Caco-2 (cell line): ENCODE measurements around the gene LRP1-AS. TPM values are rescaled to one million over a fixed set of nuclear protein-coding genes. Genes with fewer than 3 reads are reported as not detected.

Experiments used
- BruUV-seq: library from RNA; stranded (reverse); fragments of 400-500 nt; replicated peaks from 2 replicates; lab custom pipeline; 2021; lab: Mats Ljungman, UMichigan
- CTCF ChIA-PET: fragments of 300-600 bp; sonication (Branson Sonifier 250); formaldehyde crosslinking; loops from one replicate; lab custom pipeline; 2022; ENCODE audit warnings: antibody characterized with exemption; lab: Charles Lee
- POLR2A ChIA-PET: fragments of 300-600 bp; sonication (Branson Sonifier 250); formaldehyde crosslinking; loops from one replicate; lab custom pipeline; 2022; ENCODE audit warnings: antibody characterized with exemption; lab: Charles Lee
- DNase-seq, 2 experiments: peaks; one replicate each; pipeline versions ENCODE4 v3.0.0 to v3.0.0-alpha.2; 2020 to 2022
- H3K27me3 ChIP-seq: replicated peaks from 2 replicates; pipeline ENCODE4 v1.6.0; 2011; ENCODE audit warnings: low read length; ENCODE audit not compliant: control insufficient read depth, insufficient read depth
- H3K36me3 ChIP-seq: 2 replicates; pipeline ENCODE4 v1.5.1; 2011; ENCODE audit warnings: low read length; ENCODE audit not compliant: control insufficient read depth, insufficient read depth
- H3K4me1 ChIP-seq: fragments of 250-450 bp; sonication (Bioruptor Pico); 2 replicates; pipeline ENCODE4 v1.5.1; 2020; ENCODE audit warnings: mild to moderate bottlenecking
- H3K4me3 ChIP-seq: 2 replicates; pipeline ENCODE4 v1.5.1; 2011; ENCODE audit warnings: low read depth, mild to moderate bottlenecking, control low read depth, low read length
- H3K9me3 ChIP-seq: fragments of 250-450 bp; sonication (Bioruptor Pico); 2 replicates; pipeline ENCODE4 v1.5.1; 2020; ENCODE audit warnings: mild to moderate bottlenecking, moderate library complexity
- H3K27ac Mint-ChIP-seq: one replicate; pipeline ENCODE4 v1.8.0; 2022; ENCODE audit warnings: mixed read lengths; ENCODE audit not compliant: unreplicated experiment
- H3K27me3 Mint-ChIP-seq: one replicate; pipeline ENCODE4 v1.8.0; 2022; ENCODE audit warnings: mixed read lengths; ENCODE audit not compliant: insufficient read depth, unreplicated experiment
- H3K36me3 Mint-ChIP-seq: one replicate; pipeline ENCODE4 v1.8.0; 2022; ENCODE audit warnings: mild to moderate bottlenecking, mixed read lengths; ENCODE audit not compliant: insufficient read depth, unreplicated experiment
- H3K4me1 Mint-ChIP-seq: one replicate; pipeline ENCODE4 v1.8.0; 2022; ENCODE audit warnings: low read depth, mixed read lengths; ENCODE audit not compliant: unreplicated experiment
- H3K4me3 Mint-ChIP-seq: one replicate; pipeline ENCODE4 v1.8.0; 2022; ENCODE audit warnings: mild to moderate bottlenecking, moderate library complexity, mixed read lengths; ENCODE audit not compliant: unreplicated experiment
- H3K9me3 Mint-ChIP-seq: one replicate; pipeline ENCODE4 v1.8.0; 2022; ENCODE audit warnings: mixed read lengths; ENCODE audit not compliant: unreplicated experiment
- CTCF ChIP-seq, 2 experiments: fragments of 200-600 bp in 1 of 2; IDR thresholded peaks; 1 replicate in 1 of 2; 2 replicates in 1 of 2; pipeline versions ENCODE4 v1.5.1 to v1.8.0; 2011 to 2022; ENCODE audit warnings: antibody characterized with exemption in 1 of 2, control low read depth in 1 of 2, inconsistent platforms in 1 of 2, low read depth in 1 of 2, low read length in 1 of 2, mild to moderate bottlenecking in 1 of 2, moderate library complexity in 1 of 2; ENCODE audit not compliant: insufficient read depth in 1 of 2, severe bottlenecking in 1 of 2, unreplicated experiment in 1 of 2
- intact Hi-C: fragments of 100-400 bp; cut with micrococcal nuclease; formaldehyde crosslinking; loops from one replicate; pipeline ENCODE4 v1.10.0; 2022; ENCODE audit not compliant: unreplicated experiment
- total RNA-seq: library from RNA; stranded (reverse); gene quantifications from 2 replicates; pipeline ENCODE4 v1.2.3, GENCODE V29; 2022

The LRP1-AS gene
- total RNA-seq, 1 experiment from 2014 or later: not detected

GRCh38 chr12:57151741-57152630 is 4.6 kb upstream of the LRP1-AS start:
- no peaks in the 10 kb centered on the region for H3K9me3 ChIP-seq
- peaks cover 4% of the 10 kb centered on the region for H3K36me3 ChIP-seq
- no peak overlapping the region for H3K27ac Mint-ChIP-seq
- no peaks in the 10 kb centered on the region for H3K27me3 Mint-ChIP-seq
- H3K4me3 ChIP-seq: no peak overlapping the region
- POLR2A ChIA-PET: no interaction called here
- peaks cover 43% of the 10 kb centered on the region for H3K4me1 Mint-ChIP-seq
- no peak for DNase-seq
- TF ChIP-seq CTCF (IDR thresholded peaks at IDR 0.05; ENCODE audit: insufficient read depth in 1 of 2, low read depth in 1 of 2, low read length in 1 of 2, severe bottlenecking in 1 of 2, unreplicated experiment in 1 of 2): no peak
- peaks cover 65% of the 10 kb centered on the region for H3K36me3 Mint-ChIP-seq
- H3K4me3 Mint-ChIP-seq: no peak overlapping the region
- CTCF ChIA-PET: no interaction called here
- BruUV-seq: no TSS peak
- no peaks in the 10 kb centered on the region for H3K27me3 ChIP-seq
- intact Hi-C loops: no loop called here
- H3K9me3 Mint-ChIP-seq: no peaks in the 10 kb centered on the region
- peaks cover 43% of the 10 kb centered on the region for H3K4me1 ChIP-seq

GRCh38 chr12:57150400-57151000 is 3.1 kb upstream of the LRP1-AS start:
- Mint-ChIP-seq H3K27me3 (no peaks in the 10 kb centered on the region), H3K9me3 (no peaks in the 10 kb centered on the region), H3K36me3 (peaks cover 58% of the 10 kb centered on the region), H3K27ac (peak overlapping the region; percentile 30), H3K4me3 (no peak overlapping the region), H3K4me1 (peaks cover 57% of the 10 kb centered on the region)
- ChIA-PET CTCF (interaction anchor here (0.5 to 2.6 kb wide), 3 partner anchors 22 to 1086 kb away, joined by 3 to 18 read pairs (median 3); partner anchors contain the start of gene LRP1), POLR2A (interaction anchor here (2.5 kb wide), 1 partner anchor 23 kb away, joined by 9 read pairs; the partner anchor contains the start of gene LRP1)
- Histone ChIP-seq H3K36me3 (peaks cover 1% of the 10 kb centered on the region; the same call in 1 of the 2 replicates), H3K4me1 (peaks cover 57% of the 10 kb centered on the region), H3K27me3 (no peaks in the 10 kb centered on the region), H3K4me3 (no peak overlapping the region), H3K9me3 (no peaks in the 10 kb centered on the region)
- intact Hi-C loops: no loop called here
- no peak for DNase-seq
- no peak for TF ChIP-seq CTCF (IDR thresholded peaks at IDR 0.05; ENCODE audit: insufficient read depth in 1 of 2, low read depth in 1 of 2, low read length in 1 of 2, severe bottlenecking in 1 of 2, unreplicated experiment in 1 of 2)
- no TSS peak for BruUV-seq

- ChIA-PET CTCF (interaction anchor here (1.7 to 2.6 kb wide), 2 partner anchors 21 to 37 kb away, joined by 4 to 18 read pairs; partner anchors contain the start of gene LRP1), POLR2A (interaction anchor here (0.6 to 2.5 kb wide), 2 partner anchors 21 to 131 kb away, joined by 7 to 9 read pairs; partner anchors contain the start of gene LRP1)
- Histone ChIP-seq H3K4me3 (no peak overlapping the region), H3K4me1 (peaks cover 49% of the 10 kb centered on the region), H3K27me3 (no peaks in the 10 kb centered on the region), H3K36me3 (peaks cover 3% of the 10 kb centered on the region; the same call in 1 of the 2 replicates), H3K9me3 (no peaks in the 10 kb centered on the region)
- Mint-ChIP-seq H3K9me3 (no peaks in the 10 kb centered on the region), H3K4me1 (peaks cover 53% of the 10 kb centered on the region), H3K27ac (peak overlapping the region; percentile 97), H3K36me3 (peaks cover 56% of the 10 kb centered on the region), H3K27me3 (no peaks in the 10 kb centered on the region), H3K4me3 (peak overlapping the region; percentile 17)
- no peak for DNase-seq
- intact Hi-C loops: no loop called here
- BruUV-seq: no TSS peak
- no peak for TF ChIP-seq CTCF (IDR thresholded peaks at IDR 0.05; ENCODE audit: insufficient read depth in 1 of 2, low read depth in 1 of 2, low read length in 1 of 2, severe bottlenecking in 1 of 2, unreplicated experiment in 1 of 2)
Observed at GRCh38 chr12:57149245-57149900, 2.0 kb upstream of the LRP1-AS start.
